GM21515 (cell line): ENCODE results near the gene TMC6.
A peak's percentile ranks its signal among the peaks of the same experiment; 100 is the strongest.

ENCODE experiments used
- ATAC-seq: cut with Tn5 transposase; IDR thresholded peaks from one replicate; pipeline ENCODE4 v1.9.1; 2021; ENCODE audit not compliant: unreplicated experiment

Gene TMC6

DNA sequence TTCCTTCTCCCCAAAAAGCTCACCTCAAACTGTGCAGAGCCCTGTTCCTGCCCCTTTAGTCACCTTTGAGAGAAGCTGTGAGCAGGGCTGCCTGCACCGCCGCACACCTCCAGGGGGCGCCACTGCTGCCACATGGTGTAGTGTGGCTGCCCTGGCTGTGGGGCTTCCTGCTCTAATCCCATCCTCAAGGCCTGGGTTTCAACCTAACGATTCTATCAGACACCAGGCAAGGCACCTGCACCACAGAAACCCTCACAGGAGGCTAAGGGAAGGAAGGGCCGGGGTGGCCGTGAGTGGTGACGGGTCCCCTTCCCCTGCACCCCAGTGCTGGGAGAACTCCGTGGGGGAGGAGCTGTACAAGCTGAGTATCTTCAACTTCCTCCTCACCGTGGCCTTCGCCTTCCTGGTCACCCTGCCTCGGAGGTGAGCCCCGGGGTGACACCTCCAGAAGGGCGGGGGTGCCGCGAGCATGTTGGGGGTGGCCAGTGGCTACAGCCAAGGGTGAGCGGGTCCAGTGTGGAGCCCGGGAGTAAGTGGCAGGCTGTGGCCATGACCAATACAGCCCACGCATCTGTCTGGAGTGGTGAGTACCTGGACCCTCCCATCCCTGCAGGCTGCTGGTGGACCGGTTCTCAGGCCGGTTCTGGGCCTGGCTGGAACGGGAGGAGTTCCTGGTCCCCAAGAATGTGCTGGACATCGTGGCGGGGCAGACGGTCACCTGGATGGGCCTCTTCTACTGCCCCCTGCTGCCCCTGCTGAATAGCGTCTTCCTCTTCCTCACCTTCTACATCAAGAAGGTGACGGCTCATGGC lies 9.0 kb upstream of the TMC6 start:
- no peak for ATAC-seq

DNA sequence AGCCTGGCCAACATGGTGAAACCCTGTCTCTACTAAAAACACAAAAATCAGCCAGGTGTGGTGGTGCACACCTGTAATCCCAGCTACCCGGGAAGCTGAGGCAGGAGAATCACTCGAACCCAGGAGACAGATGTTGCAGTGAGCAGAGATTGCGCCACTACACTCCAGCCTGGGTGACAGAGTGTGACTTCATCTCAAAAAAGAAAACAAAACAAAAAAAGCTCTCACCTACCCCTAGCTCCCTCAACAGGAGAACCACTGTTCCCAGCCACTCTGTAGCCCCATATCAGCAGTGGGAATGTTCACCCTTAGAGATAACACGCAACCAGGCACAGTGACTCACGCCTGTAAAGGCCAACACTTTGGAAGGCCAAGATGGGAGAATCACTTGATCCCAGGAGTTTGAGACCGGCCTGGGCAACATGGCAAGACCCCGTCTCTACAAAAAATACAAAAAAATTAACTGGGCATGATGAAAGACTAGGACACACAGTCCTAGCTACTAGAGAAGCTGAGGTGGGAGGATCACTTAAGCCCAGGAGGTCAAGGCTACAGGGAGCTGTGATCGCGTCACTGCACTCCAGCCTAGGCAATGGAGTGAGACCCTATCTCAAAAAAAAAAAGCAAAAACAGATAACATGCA lies 7.4 kb upstream of the TMC6 start:
- ATAC-seq, result no peak

DNA sequence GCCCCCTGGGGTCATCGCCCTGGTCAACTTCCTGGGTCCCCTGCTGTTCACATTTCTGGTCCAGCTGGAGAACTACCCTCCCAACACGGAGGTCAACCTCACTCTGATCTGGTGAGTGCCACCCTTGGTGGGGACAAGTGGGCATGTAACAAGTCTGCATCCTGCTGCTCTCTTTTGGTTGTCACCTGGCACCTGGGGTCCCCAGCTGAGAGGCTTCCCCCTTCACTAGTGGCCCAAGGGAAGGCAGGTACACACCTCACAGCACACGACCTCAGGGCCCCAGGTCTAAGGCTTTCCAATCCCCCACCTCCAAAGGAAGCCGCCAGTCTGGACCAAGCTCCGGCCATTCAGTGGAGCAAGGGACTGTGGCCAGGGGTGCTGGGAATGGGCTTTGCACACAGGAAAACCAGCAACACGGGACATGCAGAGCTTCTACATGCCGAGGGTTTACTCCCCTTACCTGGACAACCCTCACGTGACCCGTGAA lies 6.4 kb upstream of the TMC6 start:
- ATAC-seq, result no peak

DNA sequence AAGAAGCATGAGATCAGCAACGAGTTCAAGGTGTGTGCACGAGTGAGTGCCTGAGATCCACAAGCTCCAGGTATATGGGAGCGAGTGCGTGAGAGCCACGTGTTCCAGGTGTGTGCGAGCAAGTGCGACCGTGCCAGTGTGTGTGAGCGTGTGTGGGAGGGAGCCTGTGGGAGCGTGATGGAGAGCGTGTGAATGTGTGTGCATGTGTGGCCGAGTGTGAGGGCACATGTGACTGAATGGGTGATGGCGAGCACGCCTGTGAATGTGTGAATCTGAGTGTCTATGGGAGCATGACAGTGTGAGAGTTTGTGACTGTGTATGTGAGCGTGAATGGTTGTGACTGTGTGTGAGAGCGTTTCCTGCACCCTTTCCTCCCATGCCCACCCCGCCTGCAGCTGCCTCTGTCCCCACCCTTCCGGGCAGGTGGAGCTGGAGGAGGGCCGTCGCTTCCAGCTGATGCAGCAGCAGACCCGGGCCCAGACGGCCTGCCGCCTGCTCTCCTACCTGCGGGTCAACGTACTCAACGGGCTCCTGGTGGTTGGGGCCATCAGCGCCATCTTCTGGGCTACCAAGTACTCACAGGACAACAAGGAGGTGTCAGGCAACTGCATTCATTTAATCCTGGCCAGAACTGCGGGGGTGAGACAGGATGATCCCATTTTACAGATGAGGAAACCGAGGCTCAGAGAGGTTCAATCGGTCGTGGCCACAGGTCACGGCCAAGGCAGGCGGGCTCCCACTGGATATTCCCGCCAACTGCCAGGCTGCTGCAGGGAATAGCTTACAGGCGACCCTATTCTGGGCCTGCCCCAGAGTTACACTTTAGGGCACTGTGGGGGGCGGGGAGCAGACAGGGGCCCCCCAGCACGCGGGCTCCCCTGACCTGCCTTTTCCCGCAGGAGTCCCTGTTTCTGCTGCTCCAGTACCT lies 5.7 kb upstream of the TMC6 start:
- ATAC-seq, result no peak

DNA sequence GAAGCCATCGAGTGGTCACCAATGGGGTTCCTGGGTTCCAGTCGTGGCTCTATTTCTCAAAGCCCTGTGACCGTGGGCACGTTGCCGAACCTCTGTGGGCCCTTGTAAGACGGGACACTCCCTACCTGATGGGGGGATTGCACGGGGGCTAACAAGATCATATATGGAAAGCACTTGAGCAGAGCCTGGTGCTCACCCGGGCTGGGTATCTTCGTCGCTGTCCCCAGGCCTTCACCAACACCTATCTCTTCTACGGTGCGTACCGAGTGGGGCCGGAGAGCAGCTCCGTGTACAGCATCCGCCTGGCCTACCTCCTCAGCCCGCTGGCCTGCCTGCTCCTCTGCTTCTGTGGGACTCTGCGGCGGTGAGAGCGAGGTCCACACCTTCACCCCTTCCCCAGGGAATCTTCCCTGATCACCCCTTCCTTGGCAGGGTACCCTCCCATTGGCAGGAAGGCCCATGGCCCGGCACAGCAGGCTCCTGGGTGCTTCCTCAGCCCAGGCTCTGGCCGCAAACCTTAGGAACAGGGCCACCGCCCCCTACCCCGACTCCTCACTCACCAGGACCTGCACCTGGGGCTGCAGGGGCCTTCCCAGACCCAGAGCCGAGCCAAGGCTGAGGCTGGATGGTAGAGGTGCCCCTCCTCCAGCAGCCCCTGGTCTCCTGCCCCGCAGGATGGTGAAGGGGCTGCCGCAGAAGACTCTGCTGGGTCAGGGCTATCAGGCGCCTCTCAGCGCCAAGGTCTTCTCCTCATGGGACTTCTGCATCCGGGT lies 4.8 kb upstream of the TMC6 start:
- ATAC-seq, result no peak

DNA sequence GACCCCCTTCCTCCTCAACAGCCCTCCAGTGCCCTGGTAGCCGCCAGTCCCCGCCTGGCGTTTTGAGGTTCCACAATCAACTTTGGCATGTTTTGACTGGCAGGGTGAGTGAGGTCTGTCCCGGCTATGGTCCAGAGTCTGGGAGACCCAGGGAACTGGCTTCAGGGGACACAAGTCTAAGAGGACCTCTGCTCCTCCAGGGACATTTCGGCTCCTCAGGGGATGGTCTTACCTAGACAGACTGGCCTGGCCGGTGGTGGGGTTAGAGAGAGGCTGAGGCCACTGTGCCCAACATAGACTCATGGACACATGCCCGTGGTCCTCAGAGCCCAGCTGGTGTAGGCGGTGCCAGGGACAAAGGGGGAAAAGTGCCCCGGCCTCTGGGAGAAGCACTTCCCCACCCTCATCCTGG lies 4.2 kb upstream of the TMC6 start:
- no peak for ATAC-seq

DNA sequence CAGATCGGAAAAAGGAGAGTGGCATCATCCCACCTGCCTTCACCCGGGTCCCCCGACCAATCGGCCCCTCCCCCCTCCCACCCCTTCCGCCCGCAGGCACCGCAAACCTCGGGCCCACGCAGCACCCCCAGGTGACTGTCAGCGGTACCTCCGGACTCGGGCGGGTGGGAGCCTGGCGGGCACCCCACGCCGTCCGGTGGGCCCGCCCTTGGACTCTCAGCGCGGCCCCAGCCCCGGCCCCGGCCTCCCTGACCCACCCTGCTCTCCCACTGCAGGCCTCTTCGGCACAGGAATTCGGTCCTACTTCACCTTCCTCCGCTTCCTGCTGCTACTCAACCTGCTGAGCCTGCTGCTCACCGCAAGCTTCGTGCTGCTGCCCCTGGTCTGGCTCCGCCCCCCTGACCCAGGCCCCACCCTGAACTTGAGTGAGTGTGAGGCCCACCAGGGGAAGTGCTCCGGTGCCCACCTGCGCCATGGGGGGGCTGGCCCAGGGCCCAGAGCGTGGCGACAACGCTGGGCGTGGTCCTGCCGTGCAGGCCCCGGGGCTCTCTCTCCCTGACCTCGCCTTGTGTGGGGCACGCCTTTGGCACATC lies 3.6 kb upstream of the TMC6 start:
- ATAC-seq, result no peak

DNA sequence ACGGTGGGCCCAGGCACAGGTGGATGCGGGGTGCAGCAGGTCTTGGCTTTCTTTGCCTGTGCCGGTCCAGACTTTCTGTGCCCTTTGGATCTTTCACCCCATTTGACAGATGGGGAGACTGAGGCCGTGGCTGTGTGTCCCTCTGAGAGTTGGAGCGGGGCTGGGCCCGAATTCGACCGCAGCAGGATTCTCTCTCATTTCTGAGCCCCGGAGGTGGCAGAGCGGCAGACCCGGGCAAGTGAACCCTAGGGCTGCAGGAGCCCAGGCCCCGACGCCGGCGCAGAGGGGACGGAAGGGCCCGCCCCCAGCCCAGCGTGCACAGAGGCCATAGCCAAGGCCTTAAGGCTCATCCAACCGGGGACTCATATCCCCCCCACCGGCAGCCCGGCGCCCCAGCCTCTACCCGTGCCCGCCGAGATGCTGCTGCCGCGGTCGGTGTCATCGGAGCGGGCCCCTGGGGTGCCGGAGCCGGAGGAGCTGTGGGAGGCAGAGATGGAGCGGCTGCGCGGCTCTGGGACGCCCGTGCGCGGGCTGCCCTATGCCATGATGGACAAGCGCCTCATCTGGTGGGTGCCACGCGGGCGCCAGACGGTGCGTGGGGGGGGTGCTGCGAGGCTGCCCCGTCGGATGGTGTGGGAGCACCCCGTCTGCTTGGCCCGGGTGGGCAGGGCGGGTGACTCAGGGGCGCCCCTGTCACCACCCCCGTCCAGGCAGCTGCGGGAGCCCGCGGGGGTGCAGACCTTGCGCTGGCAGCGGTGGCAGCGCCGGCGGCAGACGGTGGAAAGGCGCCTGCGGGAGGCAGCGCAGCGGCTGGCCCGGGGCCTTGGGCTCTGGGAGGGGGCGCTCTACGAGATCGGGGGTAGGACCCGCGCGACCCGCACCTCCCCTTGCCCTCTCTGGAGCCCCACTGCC lies 2.9 kb upstream of the TMC6 start:
- no peak for ATAC-seq

DNA sequence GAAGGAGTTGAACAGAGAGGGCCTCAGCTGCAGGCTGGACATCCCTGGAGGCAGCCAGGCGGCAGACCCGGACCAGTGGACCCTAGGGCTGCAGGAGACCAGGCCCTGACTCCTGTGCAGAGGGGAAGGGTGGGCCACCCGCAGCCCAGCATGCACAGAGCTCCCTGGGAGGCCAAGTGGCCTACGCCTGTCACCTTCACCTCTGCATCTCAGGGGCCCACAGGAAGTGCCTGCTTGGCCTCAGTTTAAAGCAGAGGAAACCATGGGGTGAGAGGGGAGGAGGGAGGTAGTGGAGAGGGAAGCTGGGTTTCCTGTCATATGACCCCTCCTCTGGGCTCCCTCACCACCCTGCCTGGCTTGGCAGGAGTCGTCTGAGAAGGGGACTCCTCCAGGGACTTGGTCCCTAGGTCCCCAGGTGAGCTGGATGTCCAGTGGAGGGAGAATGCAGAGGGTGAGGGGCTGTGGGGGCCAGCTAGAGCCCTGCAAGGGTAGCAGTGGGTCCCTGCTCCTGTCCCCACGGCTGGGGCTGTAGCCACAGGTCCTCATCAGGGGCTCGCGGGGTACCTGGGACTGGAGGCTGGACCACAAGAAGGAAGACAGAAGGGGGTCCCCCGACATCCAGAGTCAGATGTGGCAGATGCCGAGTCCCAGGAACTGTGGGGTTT lies 2.0 kb upstream of the TMC6 start, which contains the start of gene TMC8:
TSS of gene TMC8 (plus strand) at position 335 of the 665 bp plus-strand sequence. CDS start 818 bp downstream, outside the sequence.
- peak; percentile 23 for ATAC-seq

DNA sequence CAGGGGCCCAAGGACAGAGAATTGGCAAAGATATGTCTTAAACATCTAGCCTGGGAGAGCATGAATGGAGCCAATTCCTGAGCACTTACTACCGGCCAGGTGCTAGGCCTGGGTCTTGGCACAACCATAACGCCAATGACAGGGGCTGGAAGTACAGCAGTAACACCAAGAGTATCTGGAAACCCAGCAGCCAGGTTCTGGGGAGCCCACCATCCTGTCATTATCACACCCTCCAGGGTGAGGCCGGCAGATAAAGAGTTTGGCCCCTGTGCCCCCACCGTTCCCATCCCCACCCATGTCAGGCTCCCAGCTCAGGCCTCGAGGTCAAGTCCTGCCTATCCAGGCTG lies 1.5 kb upstream of the TMC6 start:
- ATAC-seq, result no peak

DNA sequence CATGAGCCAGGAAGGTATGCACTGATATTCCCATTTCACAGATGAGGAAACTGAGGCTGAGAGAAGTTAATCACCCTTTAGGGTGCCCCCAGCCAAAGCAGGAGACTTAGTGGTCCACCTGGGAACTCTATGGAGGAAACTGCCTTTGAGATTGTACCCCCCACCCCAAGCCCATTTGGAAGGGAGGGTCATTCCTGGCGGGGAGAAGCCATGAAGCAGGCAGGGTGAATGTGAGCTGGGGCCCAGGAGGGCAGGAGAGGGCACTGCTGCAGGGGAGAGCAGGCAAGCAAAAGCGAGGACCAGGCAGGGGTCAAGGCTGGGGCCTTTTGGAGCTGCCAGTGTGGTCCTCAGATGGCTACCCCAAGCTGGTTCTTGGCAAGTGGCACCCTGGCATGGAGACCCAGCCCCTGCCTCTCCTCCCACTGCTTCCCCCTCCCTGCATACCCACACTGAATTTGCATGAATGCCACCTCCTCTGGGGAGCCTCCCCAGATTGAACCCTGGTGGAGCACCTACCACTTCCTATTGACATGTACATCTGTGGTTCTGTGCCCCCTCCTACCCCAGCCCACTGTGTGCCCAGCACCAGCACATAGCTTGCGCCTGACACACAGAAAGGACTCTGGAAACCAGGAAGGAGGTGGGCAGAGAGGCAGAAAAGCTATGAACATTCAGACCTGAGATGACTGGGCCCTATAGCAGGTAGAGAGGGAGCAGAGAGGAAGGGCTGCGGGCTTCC lies 965 bp upstream of the TMC6 start:
- ATAC-seq, result no peak

DNA sequence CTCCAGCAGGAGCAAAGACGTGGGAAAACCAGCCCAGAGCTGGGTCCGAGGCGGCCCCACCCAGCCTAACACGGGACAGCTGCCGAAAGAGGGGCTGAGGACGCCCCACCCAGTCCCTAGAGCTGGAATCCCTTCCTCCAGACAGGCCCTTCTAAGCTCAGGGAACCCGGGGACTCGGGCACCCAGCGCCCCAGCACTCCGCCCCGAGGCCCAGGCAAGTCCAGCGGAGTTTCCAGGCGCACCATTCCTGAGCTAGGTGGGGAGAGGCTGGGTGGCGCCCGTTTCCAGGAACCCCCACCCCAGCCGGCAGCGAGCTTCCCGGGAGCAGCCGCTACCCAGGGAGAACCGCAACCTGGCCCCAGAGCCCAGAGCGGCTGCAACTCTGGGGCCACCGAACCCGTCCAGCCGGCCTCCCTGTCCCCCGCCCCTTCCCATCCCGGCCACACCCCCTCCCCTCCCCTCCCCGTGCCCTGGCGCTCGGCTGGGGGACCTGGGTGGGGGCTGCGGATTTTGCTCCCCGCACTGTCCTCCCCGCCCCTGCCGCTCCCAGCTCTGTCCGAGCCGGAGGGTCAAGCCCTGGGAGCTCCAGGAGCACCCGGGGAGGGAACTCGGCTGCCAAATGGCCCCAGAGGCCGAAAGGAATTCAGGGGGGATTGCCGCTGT lies 536 bp downstream of the TMC6 start:
- ATAC-seq, result no peak

DNA sequence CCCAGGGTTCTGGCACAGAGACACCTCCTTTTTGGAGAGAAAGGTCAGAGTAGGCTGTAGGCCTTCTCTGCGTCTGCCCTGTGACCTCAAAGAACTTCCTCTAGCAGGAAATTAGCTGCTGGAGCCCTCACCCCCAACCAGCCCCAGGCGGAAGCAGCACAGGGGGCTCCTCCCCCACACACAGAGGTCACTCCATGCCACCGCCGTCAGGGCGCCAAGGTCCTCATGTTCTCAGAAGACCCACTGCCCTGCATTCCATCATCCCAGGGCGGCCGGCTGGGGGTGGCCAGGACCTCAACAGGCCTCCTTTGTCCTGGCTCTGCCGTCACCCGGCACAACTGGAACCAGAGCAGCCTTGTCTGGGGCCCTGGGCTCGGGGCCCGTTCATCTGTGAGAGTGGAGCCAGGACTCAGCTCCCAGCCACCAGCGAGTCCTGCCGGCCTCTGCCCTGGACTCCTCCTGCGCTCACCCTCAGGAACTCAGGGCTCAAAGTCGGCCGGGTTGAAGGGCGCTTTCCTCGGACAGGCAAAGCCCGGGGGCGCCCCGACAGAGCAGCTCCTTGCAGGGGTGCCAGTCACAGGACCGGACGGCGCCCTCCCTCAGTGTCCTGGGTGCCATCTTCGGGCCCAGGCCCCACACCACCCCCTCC lies 1.2 kb downstream of the TMC6 start:
- no peak for ATAC-seq

DNA sequence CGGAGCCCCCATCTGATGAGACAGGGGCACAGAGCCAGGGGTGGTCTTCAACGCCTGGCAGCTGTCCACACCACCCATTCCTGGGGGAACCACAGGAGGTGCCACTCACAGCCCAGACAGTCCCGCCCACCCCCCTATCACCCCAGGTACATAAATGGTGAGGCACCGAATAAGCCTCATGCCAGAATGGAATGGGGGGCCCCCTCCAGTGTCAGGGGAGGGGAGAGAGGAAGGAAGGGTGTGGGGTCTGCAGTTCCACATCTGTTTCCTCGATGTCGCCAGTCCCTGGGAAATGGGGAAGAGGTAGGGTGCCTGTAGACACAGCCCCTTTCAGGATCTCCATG lies 1.7 kb downstream of the TMC6 start:
- no peak for ATAC-seq

DNA sequence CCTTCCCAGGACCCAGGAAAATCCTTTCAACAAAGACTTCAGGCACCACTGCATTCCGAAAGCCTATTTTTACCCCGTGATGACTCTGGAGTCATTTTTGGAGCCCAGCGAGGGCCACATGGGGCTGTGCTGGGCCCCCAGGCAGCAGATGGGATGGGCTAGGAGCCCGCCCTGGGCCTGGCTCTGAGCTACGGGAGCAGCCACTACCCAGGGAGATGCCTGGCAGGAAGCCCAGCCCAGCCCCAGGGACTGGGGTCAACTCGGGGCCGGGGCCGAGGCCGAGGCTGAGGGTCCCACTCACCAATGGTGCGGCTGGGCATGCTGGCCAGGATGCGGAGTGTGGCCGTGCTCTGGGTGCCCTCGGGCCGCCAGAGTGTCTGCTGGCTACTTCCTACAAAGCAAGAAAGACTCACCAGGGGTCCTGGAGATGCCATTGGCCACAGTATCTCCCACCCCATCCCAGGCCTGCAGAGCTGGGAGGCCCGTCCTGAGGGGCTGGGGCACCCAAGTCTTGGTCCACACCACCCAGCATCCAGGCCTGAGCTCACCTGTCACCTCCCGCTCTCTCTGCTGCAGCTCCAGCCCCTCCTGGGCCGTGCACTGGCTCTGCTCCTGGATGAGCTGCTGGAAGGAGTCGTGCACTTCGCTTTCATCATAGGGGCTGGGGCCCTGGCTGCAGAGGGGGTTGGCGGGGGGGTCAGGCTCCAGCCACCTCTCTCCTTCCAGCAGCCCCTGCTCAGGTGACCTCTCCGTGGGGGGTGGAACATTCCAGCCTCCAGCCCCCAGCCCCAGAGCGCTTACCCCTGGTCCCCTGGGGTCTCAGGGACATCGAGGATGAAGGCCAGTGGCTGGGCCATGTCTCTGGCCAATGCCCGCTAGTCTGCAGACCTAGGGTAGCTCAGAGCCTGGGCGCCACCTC lies 2.3 kb downstream of the TMC6 start:
- no peak for ATAC-seq
